Osteoblast (primary cell): ENCODE measurements around the gene OPN4. TPM values are rescaled to one million over a fixed set of nuclear protein-coding genes. Genes with fewer than 3 reads are reported as not detected.

Experiments used
- DNase-seq: peaks from one replicate; pipeline ENCODE4 v3.0.0; 2011; ENCODE audit warnings: low spot score, mixed read lengths; ENCODE audit not compliant: insufficient read length; ENCODE audit errors: missing footprints
- H2AFZ ChIP-seq: 2 replicates; pipeline ENCODE4 v1.6.0; 2011; ENCODE audit warnings: mild to moderate bottlenecking, low read length
- H3K27ac ChIP-seq: 2 replicates; pipeline ENCODE4 v1.5.1; 2011; ENCODE audit warnings: mild to moderate bottlenecking, low read depth, low read length, moderate library complexity
- H3K27me3 ChIP-seq: 2 replicates; pipeline ENCODE4 v1.6.0; 2012; ENCODE audit warnings: mild to moderate bottlenecking, control low read depth, inconsistent platforms, low read length, moderate library complexity; ENCODE audit not compliant: insufficient read depth
- H3K36me3 ChIP-seq: 2 replicates; pipeline ENCODE4 v1.5.1; 2011; ENCODE audit warnings: mild to moderate bottlenecking, low read length, control low read depth, moderate library complexity; ENCODE audit not compliant: insufficient read depth
- H3K4me1 ChIP-seq: 2 replicates; pipeline ENCODE4 v1.5.1; 2011; ENCODE audit warnings: mild to moderate bottlenecking, low read length, control low read depth, moderate library complexity; ENCODE audit not compliant: insufficient read depth
- H3K4me2 ChIP-seq: 2 replicates; pipeline ENCODE4 v1.6.0; 2011; ENCODE audit warnings: mild to moderate bottlenecking, low read length; ENCODE audit not compliant: insufficient read depth
- H3K4me3 ChIP-seq: fragments of 200-600 bp; sonication (generic); 3 replicates; pipeline ENCODE4 v1.5.1; 2012; ENCODE audit warnings: mild to moderate bottlenecking, low read length, inconsistent platforms; ENCODE audit not compliant: insufficient read depth
- H3K79me2 ChIP-seq: 2 replicates; pipeline ENCODE4 v1.6.0; 2012; ENCODE audit warnings: mild to moderate bottlenecking, low read length, control low read depth, inconsistent platforms; ENCODE audit not compliant: insufficient read depth
- H3K9me3 ChIP-seq: 2 replicates; pipeline ENCODE4 v1.5.1; 2011; ENCODE audit warnings: low read depth, low read length, control low read depth
- H4K20me1 ChIP-seq: 2 replicates; pipeline ENCODE4 v1.6.0; 2012; ENCODE audit warnings: mild to moderate bottlenecking, low read length, control low read depth; ENCODE audit not compliant: insufficient read depth
- total RNA-seq: library from RNA; depleted of rRNA; stranded (reverse); fragments of >200 nt; gene quantifications from 2 replicates; pipeline ENCODE4 v1.2.3, GENCODE V29; 2012
- TF ChIP-seq, protein P1 (sequence below): IDR thresholded peaks from 2 replicates; pipeline ENCODE4 v1.5.1; 2011; ENCODE audit warnings: mild to moderate bottlenecking, low read depth, low read length, moderate library complexity; ENCODE audit errors: extremely low read depth

The OPN4 gene
- total RNA-seq, 1 donor, result not detected

DNA sequence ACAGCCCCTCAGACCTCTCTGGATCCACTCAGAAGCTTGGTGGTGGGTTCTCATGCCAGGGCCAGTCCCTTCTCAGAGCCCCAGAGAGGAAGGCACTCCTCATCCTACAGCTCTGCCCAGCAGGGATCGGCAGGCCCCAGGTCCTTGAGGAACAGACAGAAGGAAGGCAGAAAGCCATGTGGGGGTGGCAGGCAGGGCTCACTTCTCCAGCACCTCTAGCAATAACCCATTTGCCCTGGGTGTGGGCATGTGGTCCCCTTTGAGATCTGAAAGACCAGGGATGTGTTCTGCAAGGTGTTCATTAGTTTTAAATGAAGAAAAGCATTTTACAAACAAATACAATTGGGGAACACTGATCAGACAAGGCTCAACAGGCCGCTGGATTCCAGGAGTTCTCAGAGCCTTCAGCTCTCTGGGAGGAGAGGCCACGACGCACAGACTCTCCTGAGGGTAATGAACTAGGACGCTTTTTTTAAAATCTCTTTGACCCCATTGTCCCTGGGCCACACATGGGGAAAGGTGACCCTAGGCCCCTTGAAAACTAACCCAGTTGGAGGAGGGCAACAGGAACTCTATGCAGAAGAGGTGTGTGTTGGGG, 54.5 kb downstream of the OPN4 start:
- TF ChIP-seq, protein P1, sequence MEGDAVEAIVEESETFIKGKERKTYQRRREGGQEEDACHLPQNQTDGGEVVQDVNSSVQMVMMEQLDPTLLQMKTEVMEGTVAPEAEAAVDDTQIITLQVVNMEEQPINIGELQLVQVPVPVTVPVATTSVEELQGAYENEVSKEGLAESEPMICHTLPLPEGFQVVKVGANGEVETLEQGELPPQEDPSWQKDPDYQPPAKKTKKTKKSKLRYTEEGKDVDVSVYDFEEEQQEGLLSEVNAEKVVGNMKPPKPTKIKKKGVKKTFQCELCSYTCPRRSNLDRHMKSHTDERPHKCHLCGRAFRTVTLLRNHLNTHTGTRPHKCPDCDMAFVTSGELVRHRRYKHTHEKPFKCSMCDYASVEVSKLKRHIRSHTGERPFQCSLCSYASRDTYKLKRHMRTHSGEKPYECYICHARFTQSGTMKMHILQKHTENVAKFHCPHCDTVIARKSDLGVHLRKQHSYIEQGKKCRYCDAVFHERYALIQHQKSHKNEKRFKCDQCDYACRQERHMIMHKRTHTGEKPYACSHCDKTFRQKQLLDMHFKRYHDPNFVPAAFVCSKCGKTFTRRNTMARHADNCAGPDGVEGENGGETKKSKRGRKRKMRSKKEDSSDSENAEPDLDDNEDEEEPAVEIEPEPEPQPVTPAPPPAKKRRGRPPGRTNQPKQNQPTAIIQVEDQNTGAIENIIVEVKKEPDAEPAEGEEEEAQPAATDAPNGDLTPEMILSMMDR, result no peak
- DNase-seq, result peak; percentile 57
- Histone ChIP-seq H3K9me3 (no peaks in the 10 kb centered on the region), H3K4me1 (peaks cover 9% of the 10 kb centered on the region), H3K4me2 (no peak overlapping the region), H2AFZ (no peak overlapping the region), H3K36me3 (no peaks in the 10 kb centered on the region), H4K20me1 (no peaks in the 10 kb centered on the region), H3K4me3 (no peak overlapping the region), H3K79me2 (no peaks in the 10 kb centered on the region), H3K27me3 (no peaks in the 10 kb centered on the region), H3K27ac (no peak overlapping the region)

DNA sequence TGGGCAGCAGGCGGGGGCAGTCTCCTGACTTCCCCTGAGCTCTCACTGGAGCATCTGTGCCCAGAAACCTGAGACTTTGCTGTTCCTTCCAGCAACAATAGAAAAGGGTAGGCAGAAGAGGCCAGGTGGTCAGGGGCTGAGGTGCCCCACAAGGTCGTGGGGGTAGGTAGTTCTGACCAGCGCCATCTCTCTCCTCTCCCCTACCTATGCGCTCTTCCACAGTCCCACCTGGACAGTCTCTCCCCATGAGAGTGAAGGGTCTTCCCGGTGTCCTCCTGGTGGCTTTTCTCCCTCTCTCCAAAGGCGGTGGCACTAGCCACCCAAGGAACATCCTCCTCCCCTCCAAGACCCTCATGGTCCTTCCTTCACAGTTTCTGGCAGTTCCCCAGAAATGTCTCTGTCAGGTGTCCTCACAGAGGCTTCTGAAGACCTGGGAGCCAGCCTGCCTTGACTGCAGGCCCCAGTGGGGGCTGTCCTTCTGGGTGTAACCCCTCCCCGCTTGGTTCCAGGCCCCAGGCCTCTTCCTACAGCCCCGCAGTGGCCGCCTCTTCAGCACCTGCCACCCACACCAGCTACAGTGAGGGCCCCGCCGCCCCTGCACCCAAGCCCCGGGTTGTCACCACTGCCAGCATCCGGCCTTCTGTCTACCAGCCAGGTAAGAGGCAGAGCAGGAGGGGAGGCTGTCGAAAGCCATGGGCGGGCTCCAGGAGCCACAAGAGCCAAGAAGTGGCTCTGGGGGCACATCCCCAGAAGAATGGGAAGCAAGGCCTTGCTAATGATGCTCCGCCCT, 55.2 kb downstream of the OPN4 start:
- no peak overlapping the region for H3K4me3 ChIP-seq
- no peaks in the 10 kb centered on the region for H3K9me3 ChIP-seq
- no peaks in the 10 kb centered on the region for H3K79me2 ChIP-seq
- TF ChIP-seq, protein P1, result no peak
- no peak overlapping the region for H3K27ac ChIP-seq
- no peaks in the 10 kb centered on the region for H4K20me1 ChIP-seq
- no peak overlapping the region for H2AFZ ChIP-seq
- H3K4me2 ChIP-seq, result no peak overlapping the region
- no peaks in the 10 kb centered on the region for H3K27me3 ChIP-seq
- peaks cover 9% of the 10 kb centered on the region for H3K4me1 ChIP-seq
- no peaks in the 10 kb centered on the region for H3K36me3 ChIP-seq
- peak; percentile 61 for DNase-seq

DNA sequence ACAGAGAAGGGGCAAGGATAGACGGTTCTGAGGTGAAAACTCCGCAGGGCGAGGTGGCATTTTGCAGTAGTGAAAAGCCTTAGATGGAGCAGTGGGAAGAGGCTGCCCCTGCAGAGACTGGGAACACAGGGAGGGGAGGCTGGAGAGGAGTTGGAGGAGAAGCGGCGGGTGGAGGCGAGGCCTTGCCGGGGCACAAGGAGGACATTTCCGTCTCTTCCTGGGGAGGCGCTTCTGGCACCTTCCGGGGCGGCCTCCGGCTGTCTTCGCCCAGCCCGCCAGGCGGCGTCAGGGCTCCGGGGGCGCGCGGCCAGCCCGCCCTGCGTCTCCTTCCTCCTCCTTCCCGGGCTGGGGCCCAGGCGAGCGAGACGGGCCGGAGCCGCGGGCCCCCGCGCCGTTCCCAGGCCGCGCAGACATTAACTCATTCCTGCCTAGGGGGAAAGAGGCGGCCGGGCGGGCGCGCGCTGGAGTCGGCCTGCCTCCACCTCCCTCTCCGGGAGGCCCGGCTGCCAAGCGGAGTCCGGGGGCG, 56.7 kb downstream of the OPN4 start:
- peak overlapping the region; percentile 74 for H3K4me2 ChIP-seq
- H2AFZ ChIP-seq, result peak overlapping the region; percentile 100
- TF ChIP-seq, protein P1, result peak; percentile 69
- H3K79me2 ChIP-seq, result no peaks in the 10 kb centered on the region
- no peaks in the 10 kb centered on the region for H3K36me3 ChIP-seq
- peak; percentile 100 for DNase-seq
- H3K4me1 ChIP-seq, result peaks cover 9% of the 10 kb centered on the region
- H3K27me3 ChIP-seq, result no peaks in the 10 kb centered on the region
- peak overlapping the region; percentile 71 for H3K27ac ChIP-seq
- H4K20me1 ChIP-seq, result no peaks in the 10 kb centered on the region
- no peaks in the 10 kb centered on the region for H3K9me3 ChIP-seq
- H3K4me3 ChIP-seq, result peak overlapping the region; percentile 79
